HG03025 (cell line): ENCODE measurements around the gene JCHAIN.
"Not testable (repeated sequence)": the region's sequence is repeated elsewhere in the genome, so short reads cannot be mapped to it uniquely, and the experiment has no call there.

Experiments
- ATAC-seq: cut with Tn5 transposase; IDR thresholded peaks from one replicate; pipeline ENCODE4 v1.9.1; 2021; ENCODE audit warnings: mild to moderate bottlenecking, moderate library complexity; ENCODE audit not compliant: unreplicated experiment, low FRiP score

Gene JCHAIN

GRCh38 chr4:70691661-70692060 is 25.4 kb upstream of the JCHAIN start:
- ATAC-seq = no peak

- peak; percentile 3 for ATAC-seq
Observed at GRCh38 chr4:70688795-70689231, 22.5 kb upstream of the JCHAIN start.

- ATAC-seq = peak; percentile 94
Observed at GRCh38 chr4:70687821-70688794, 21.8 kb upstream of the JCHAIN start, which contains the start of gene UTP3. Gene UTP3 (plus strand): TSS chr4:70688532. CDS start chr4:70688678, 146 bp downstream.

- no peak for ATAC-seq
Observed at GRCh38 chr4:70687392-70687791, 21.1 kb upstream of the JCHAIN start.

- not testable (repeated sequence) for ATAC-seq
Observed at GRCh38 chr4:70682142-70682541, 15.8 kb upstream of the JCHAIN start.

- no peak for ATAC-seq
Observed at GRCh38 chr4:70681704-70682103, 15.4 kb upstream of the JCHAIN start.

- ATAC-seq = no peak
Observed at GRCh38 chr4:70680934-70681333, 14.6 kb upstream of the JCHAIN start.

- ATAC-seq = peak; percentile 79
Observed at GRCh38 chr4:70678383-70678999, 12.2 kb upstream of the JCHAIN start.

- ATAC-seq = no peak
Observed at GRCh38 chr4:70676554-70677090, 10.3 kb upstream of the JCHAIN start.

- no peak for ATAC-seq
Observed at GRCh38 chr4:70674731-70675130, 8.4 kb upstream of the JCHAIN start.

- ATAC-seq = no peak
Observed at GRCh38 chr4:70674191-70674590, 7.9 kb upstream of the JCHAIN start.

- ATAC-seq = no peak
Observed at GRCh38 chr4:70671091-70671490, 4.8 kb upstream of the JCHAIN start.

- ATAC-seq = no peak
Observed at GRCh38 chr4:70670332-70671014, 4.2 kb upstream of the JCHAIN start.

GRCh38 chr4:70667740-70668535 is 1.6 kb upstream of the JCHAIN start:
- ATAC-seq = no peak

- not testable (repeated sequence) for ATAC-seq
Observed at GRCh38 chr4:70661309-70661922, 4.9 kb downstream of the JCHAIN start.

GRCh38 chr4:70660106-70660505 is 6.2 kb downstream of the JCHAIN start:
- no peak for ATAC-seq

GRCh38 chr4:70658418-70658817 is 7.9 kb downstream of the JCHAIN start:
- no peak for ATAC-seq

- no peak for ATAC-seq
Observed at GRCh38 chr4:70657326-70657725, 9.0 kb downstream of the JCHAIN start.

GRCh38 chr4:70654605-70655011 is 11.7 kb downstream of the JCHAIN start:
- ATAC-seq = no peak
